ENCODE measurements around the gene UBL4B.

UBL4B gene

GRCh38 chr1:110102081-110102480 is 10.2 kb upstream of the UBL4B start:
- no peak for TF ChIP-seq CTCF (conservative IDR thresholded peaks at IDR 0.05; ENCODE audit: low read depth, low read length)
- H3K4me3 ChIP-seq (ENCODE audit: low read length) = no peak overlapping the region
- no peak for DNase-seq (ENCODE audit: low read depth)

- H3K4me3 ChIP-seq (ENCODE audit: low read length) = no peak overlapping the region
- DNase-seq (ENCODE audit: low read depth) = no peak
- TF ChIP-seq CTCF (conservative IDR thresholded peaks at IDR 0.05; ENCODE audit: low read depth, low read length) = peak; percentile 97
Measured at GRCh38 chr1:110106013-110106941, 6.0 kb upstream of the UBL4B start.

- TF ChIP-seq CTCF (conservative IDR thresholded peaks at IDR 0.05; ENCODE audit: low read depth, low read length) = no peak
- H3K4me3 ChIP-seq (ENCODE audit: low read length) = no peak overlapping the region
- no peak for DNase-seq (ENCODE audit: low read depth)
Measured at GRCh38 chr1:110107867-110108469, 4.3 kb upstream of the UBL4B start.

- DNase-seq (ENCODE audit: low read depth) = no peak
- TF ChIP-seq CTCF (conservative IDR thresholded peaks at IDR 0.05; ENCODE audit: low read depth, low read length) = no peak
Measured at GRCh38 chr1:110111081-110111480, 1.2 kb upstream of the UBL4B start.

GRCh38 chr1:110112656-110113055 is 413 bp downstream of the UBL4B start:
- DNase-seq (ENCODE audit: low read depth) = no peak
- no peak overlapping the region for H3K4me3 ChIP-seq (ENCODE audit: low read length)
- no peak for TF ChIP-seq CTCF (conservative IDR thresholded peaks at IDR 0.05; ENCODE audit: low read depth, low read length)

More at GRCh38 chr1:110111081-110111480, 1.2 kb upstream of the UBL4B start:
- H3K4me3 ChIP-seq (ENCODE audit: low read length) = no peak overlapping the region

- no peak overlapping the region for H3K4me3 ChIP-seq (ENCODE audit: low read length)
- no peak for TF ChIP-seq CTCF (conservative IDR thresholded peaks at IDR 0.05; ENCODE audit: low read depth, low read length)
- no peak for DNase-seq (ENCODE audit: low read depth)
Measured at GRCh38 chr1:110113551-110113950, 1.3 kb downstream of the UBL4B start.

Data from retinal pigment epithelial cell (primary cell).